ENCODE results near the gene GATM.

Gene GATM

GRCh38 chr15:45378149-45378912 lies at the start of gene GATM:
Gene GATM (minus strand): TSS chr15:45378544. CDS start chr15:45378453, 91 bp downstream.
- DNase-seq (ENCODE audit: low spot score) = peak; percentile 45

GRCh38 chr15:45427085-45427484 lies 48.7 kb upstream of the GATM start:
- no peak for DNase-seq (ENCODE audit: low spot score)

DNA sequence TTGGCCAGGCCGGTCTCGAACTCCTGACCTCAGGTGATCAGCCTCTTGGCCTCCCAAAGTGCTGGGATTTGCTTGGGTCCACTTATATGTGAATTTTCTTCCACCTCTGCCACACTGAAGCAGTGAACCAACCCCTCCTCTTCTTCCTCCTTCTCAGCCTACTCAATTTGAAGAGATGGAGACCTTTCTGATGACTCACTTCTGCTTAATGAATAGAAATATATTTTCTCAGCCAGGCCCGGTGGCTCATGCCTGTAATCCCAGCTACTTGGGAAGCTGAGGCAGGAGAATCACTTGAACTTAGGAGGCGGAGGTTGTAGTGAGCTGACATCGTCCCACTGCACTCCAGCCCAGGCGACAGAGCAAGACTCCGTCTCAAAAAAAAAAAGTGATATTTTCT lies 46.8 kb upstream of the GATM start:
- DNase-seq (ENCODE audit: low spot score) = peak; percentile 5

GRCh38 chr15:45424429-45424828 lies 46.1 kb upstream of the GATM start:
- DNase-seq (ENCODE audit: low spot score) = no peak

- no peak for DNase-seq (ENCODE audit: low spot score)
These were observed 39.1 kb upstream of the GATM start for GRCh38 chr15:45417303-45417950.

DNA sequence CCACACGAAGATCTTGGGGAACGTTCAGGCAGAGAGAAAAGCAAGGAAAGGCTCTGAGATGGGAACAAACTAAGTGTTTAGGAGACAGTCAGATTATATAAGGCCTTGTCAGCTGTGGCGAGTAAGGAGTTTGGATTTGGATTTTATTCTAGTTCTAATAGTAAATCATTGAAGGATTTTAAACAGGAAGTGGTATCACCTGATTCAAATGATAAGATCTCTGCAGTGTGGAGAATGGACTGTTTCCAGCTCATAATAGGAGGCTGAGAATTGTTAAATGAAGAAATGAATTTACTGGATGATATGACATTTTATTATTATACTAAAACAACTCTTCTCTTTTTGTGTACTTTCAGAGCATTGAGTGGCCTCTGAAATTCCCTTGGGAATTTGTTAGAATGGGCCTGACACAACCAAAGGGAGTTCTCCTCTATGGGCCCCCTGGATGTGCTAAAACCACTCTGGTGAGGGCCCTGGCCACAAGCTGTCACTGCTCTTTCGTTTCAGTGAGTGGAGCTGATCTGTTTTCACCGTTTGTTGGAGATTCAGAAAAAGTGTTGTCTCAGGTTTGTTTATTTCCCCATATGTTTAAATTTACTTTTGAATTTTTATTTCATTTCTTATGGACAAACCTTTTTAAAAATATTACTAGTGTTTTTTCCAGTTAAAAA lies 36.0 kb upstream of the GATM start:
- DNase-seq (ENCODE audit: low spot score) = no peak

DNA sequence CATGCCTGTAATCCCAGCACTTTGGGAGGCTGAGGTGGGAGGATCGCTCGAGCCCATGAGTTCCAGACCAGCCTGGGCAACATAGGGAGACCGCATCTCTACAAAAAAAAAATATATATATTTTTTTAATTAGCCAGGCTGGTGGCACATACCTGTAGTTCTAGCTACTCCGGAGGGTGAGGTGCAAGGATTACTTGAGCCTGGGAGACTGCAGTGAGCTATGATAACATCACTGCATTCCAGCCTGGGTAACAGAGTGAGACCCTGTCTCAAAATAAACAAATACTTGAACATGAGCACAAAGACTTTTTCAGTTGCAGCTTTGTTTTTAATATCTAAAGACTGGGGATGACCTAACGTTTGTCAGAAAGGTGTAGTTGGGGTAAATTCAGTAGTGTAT lies 31.3 kb upstream of the GATM start:
- DNase-seq (ENCODE audit: low spot score) = no peak

DNA sequence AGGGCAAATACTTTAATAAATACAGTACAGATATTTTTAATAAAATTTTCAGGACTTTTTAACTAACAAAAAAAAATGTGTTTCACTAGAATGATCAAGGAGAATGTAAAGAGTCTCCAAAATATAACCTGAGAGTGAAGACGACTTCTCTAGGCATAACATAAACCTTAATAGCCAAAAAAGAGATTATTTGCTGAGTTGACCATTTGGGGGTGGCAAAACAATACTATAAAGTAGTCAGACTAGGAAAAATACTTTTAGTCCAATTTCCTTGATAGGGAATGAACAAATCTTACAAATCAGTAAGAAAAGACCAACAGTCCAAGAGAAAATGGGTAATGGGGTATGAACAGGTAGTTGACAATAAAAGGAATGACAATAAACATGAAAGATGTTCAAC lies 29.4 kb upstream of the GATM start:
- no peak for DNase-seq (ENCODE audit: low spot score)

DNA sequence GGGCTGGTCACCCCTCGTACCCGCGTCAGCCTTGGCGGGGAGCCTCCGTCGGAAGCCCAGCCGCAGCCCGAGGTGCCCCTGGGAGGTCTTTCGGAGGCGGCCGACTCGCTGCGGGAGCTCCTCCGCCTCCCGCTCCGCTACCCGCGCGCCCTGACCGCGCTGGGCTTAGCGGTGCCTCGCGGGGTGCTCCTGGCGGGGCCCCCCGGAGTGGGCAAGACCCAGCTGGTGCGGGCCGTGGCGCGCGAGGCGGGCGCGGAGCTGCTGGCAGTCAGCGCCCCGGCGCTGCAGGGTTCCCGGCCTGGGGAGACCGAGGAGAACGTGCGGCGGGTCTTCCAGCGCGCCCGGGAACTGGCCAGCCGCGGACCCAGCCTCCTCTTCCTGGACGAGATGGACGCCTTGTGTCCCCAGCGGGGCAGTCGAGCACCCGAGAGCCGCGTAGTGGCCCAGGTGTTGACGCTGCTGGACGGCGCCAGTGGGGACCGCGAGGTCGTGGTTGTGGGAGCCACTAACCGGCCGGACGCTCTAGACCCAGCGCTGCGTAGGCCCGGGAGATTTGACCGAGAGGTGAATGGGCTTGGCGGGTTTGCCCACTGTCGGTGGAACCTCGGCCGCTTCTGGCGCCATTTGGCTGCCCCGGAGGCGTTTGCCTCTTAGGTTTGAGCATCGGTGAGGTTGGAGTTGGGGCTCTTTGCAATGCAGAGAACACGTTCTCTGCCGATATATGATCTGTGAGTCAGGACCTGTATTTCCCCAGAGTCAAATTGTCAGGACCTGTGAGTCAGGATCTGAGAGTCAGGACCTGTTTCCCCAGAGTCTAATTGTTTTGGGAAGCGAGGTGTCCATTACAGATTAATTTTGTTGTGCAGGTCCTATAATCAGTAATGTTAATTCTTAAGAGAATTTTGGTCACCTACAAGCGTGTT lies 24.9 kb upstream of the GATM start:
- DNase-seq (ENCODE audit: low spot score) = peak; percentile 33

DNA sequence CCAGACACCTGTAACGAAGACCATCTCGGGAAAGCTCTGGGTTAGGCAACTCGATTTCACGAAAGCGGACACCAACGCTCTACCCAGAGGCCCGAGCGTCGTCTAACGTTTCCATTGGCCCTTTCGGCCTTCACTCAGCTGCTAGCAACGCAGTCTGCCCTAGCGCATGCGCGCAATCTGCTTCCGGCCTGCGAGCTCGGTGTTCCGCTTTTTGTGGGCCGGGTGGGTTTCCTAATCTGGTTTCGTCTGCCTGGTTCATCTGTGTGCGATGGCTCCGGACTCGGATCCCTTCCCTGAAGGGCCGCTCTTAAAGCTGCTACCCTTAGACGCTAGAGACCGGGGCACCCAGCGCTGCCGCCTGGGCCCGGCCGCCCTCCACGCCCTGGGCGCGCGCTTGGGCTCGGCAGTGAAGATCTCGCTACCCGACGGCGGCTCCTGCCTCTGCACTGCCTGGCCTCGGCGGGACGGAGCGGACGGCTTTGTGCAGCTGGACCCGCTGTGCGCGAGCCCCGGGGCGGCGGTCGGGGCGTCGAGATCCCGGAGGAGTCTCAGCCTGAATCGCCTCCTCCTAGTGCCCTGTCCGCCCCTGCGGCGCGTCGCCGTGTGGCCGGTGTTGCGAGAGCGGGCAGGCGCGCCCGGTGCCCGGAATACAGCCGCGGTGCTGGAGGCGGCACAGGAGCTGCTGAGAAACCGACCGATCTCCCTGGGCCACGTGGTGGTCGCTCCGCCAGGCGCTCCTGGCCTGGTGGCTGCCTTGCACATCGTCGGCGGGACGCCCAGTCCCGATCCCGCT lies 24.0 kb upstream of the GATM start:
- DNase-seq (ENCODE audit: low spot score) = peak; percentile 95

DNA sequence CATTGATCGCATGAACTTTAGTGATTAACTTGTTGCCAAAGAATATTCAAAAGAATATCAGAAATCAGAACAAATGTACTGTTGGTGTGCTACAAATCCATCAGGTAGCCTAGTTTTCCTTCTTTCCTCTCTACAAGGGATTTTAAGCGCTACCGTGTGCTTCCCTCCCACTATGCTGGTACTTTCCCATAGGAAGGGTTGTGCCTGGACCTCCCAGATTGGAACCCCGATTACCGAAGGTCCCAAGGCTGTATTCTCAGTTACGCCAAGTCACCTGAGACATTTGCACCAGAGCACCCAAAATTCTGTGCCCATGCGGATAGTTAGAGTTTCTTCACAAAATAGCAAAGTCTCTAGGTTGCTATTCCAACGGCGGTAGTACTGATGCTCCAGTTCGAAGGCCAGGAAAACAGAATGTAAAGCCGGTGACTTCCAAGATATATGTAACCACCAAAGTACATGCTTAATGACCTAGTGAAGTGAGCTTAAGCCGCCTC lies 23.4 kb upstream of the GATM start:
- peak; percentile 9 for DNase-seq (ENCODE audit: low spot score)

DNA sequence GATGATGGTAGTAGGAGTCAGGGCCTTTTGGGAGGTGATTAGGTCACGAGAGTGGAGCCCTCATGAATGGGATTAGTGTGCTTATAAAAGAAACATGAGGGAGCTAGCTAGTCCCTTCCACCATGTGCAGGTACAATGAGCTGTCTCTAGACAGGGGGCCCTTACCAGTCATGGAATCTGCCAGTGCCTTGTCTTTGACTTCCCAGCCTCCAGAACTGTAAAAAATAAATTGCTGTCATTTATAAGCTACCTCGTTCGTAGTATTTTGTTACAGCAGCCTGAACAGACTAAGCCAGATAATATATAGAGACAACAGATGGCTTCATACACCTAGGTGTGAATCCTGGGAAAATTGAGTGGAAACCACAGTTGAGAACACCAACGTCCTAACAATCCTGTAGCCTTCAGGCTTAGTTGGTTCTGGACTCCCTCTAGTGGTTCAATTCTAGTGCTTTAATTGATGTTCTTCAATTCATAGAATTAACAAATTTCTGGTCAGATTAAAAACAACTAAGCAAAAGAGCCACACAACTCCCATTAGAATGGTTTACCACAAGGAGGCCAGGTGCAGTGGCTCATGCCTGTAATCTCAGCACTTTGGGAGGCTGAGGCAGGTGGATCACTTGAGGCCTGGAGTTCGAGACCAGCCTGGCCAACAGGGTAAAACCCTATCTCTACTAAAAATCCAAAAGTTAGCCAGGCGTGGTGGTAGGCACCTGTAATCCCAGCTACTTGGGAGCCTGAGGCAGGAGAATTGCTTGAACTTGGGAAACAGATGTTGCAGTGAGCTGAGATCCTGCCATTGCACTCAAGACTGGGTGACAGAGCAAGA lies 21.3 kb upstream of the GATM start:
- DNase-seq (ENCODE audit: low spot score) = peak; percentile 67

- no peak for DNase-seq (ENCODE audit: low spot score)
These were observed 18.8 kb upstream of the GATM start for GRCh38 chr15:45397116-45397665.

DNA sequence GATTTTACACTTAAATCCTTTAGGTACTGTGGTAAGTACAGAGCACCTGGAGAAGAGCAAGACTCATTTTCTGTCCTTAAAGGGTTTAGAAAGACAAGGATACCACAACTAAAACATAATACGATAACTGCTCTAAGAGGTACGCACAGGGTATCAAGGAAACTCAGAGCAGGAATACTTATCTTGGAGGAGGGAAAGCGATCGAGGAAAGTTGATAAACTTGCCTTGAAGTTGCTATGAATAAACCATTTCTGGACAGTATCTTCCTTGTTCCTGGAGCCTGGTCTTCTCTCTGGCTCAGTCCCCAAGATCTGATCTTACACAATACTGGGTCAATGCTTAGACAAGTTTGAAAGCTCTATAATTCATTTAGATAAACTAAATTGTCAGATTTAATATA lies 17.6 kb upstream of the GATM start:
- no peak for DNase-seq (ENCODE audit: low spot score)

- DNase-seq (ENCODE audit: low spot score) = no peak
These were observed 16.3 kb upstream of the GATM start for GRCh38 chr15:45394681-45395080.

GRCh38 chr15:45393851-45394250 lies 15.5 kb upstream of the GATM start:
- peak; percentile 13 for DNase-seq (ENCODE audit: low spot score)

DNA sequence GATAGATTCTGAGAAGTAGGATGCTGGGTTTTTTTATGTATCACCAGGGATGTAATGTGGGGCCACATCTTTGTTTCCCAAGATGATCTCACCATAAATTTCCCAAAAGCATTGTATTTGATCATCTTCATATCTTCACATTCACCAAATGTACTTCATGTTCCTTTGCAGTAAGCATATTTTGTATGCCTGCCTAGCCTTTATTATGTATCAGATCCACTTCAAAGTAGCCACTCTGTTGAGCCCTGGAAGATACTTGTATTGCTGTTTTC lies 14.2 kb upstream of the GATM start:
- DNase-seq (ENCODE audit: low spot score) = no peak

GRCh38 chr15:45391746-45392583 lies 13.6 kb upstream of the GATM start:
- no peak for DNase-seq (ENCODE audit: low spot score)

- DNase-seq (ENCODE audit: low spot score) = no peak
These were observed 11.0 kb upstream of the GATM start for GRCh38 chr15:45389351-45389750.

All from SW480 (cell line).